ENCODE measurements around the gene ARFRP1. TPM values are rescaled to one million over a fixed set of nuclear protein-coding genes. Genes with fewer than 3 reads are reported as not detected.

The ARFRP1 gene
- total RNA-seq, 1 donor from 2014 or later: 47.1 TPM

DNA sequence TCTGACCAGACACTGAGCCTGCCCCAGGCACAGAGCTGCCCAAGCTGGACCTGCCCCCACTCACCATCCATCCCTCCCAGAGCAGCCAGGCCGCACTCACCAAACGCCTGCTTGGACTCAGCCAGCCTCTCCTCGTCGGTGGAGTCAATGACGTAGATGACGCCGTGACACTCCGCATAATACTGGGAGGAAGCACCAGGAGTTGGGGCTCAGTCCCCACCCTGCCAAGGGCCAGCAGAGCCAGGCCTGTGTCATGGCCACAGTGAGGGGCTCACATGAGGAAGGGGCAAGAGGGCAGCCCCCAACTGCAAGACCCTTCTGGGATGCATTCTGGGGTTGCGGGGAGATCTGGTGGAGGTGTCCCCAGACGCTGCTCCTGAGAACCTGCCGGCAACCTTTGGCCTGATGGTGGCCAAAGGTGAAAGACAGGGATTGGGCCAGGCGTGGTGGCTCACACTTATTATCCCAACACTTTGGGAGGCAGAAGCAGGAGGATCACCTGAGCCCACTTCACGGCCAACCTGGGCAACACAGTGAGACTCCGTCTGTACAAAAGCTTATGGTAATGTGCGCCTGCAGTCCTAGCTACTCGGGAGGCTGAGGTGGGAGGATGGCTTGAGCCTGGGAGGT, 5.6 kb downstream of the ARFRP1 start:
- no peak for DNase-seq (ENCODE audit: low read depth)

DNA sequence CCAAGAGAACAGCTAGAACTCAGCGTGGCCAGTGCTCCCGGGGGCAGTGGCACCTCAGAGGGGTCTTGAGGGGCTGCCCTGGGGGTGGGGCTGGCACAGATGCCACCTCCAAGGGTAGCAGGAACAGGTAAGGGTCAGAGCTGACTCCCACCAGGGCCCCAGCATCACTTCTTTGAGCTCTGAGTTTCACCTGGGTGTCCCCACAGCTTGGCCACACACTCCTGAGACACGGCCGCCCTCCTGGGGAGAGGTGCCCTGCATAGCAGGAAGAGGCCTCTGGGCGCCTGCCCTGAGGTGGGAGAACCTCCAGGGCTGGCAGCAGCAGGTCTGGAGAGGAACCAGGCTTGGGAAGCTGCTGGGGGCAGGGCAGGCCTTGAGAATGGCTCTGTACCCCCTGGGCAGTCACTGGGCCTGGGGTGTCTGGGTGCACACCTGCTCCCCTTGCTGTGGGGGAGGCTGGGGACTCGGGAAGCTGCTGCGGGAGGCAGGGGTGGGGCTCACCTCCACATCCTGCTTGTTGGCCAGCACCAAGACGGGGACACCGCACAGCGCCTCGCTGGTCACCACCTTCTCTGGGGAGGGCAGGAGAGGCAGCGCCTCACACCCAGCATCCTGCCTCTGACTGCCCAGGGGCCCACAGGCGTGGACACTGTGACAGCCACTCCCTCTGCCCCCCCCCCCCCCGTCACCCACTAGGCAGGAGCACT, 6.3 kb downstream of the ARFRP1 start:
- DNase-seq (ENCODE audit: low read depth): no peak

DNA sequence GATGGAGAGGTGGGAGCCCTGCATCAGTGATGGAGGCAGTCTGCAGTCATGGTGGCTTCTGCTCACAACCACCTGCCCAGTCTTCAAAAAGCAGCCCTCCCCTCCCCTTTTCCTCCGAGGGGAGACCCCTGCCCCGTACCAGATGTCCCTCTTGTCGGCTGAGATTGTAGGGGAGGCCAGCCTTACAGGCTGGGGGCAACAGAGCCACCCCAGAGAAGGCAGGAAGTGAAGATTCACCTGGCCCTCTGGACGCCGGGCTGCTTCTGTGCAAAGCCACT, 6.8 kb downstream of the ARFRP1 start:
- DNase-seq (ENCODE audit: low read depth): no peak

DNA sequence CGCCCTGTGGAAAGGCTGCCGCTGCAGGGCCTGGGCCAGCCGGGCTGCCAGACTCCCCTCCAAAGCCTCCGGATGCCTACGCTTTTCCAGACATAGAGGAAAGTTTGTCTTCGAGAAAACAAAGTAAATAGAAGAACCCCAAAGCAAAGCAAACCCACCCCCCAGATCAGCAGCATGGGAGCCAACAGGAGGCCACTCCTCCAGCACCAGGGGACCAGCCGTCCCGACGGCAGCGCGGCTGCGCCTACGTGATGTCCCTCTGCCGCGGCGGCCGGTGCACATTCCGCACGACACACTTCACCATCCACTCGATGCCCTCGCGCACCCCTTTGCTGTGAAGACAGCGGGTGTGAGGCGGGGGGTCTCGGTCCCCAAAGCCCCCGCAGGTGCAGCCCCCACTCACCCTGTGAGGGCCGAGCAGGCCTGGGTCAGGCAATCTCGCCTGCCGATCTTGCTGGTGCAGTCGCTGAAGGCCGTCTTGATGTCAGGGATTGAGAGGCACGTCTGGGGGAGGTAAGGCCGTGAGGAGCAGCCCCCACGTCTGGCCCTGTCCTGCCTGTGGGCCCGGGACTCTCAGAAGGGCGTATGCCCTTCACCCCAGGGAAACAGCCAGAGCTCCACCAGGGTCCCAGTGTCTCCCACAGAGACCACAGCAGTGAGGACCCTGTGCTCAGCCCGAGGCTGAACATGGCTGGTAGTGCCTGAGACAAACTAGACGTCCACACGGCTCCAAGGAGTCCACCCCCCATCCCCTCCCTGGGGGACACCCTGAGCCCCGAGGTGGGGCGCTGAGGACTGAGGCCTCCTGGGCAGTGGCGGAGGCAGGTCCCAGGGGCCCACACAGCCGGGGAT, 7.4 kb downstream of the ARFRP1 start:
- DNase-seq (ENCODE audit: low read depth): no peak

DNA sequence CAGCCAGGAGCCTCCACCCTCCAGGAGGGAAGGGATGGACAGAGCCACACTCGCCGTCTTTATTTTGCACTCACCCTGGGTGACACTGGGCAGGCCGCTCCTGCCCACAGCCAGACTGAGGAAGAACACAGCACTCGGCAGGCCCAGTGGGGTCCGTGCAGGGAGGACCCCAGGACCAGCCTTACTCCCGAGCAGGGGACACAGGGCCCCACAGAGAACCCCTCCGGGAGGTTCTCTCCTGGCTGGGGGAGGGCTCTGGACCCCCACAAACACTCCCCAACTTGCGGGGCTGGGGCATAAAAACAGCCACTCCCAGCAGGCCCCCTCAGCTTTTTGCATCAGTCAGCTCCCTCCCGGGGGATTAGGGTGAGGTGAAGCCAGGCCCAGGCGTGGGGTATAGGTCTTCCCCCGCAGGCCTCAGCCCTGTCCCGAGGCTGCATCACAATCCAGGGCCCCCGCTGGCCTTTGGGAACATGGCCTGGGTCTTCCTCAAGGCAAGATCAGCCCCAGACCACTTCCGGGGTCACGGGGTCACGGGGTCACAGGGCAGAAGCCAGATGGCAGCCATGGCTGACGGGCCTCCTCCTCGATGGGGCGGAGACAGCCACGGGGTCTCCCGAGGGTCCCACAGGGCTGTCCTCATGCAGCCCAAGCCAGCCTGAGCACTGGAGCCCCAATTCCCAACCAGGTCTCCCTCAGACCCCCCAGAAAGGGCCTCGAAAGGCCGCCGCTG, 8.1 kb downstream of the ARFRP1 start:
- DNase-seq (ENCODE audit: low read depth): no peak

DNA sequence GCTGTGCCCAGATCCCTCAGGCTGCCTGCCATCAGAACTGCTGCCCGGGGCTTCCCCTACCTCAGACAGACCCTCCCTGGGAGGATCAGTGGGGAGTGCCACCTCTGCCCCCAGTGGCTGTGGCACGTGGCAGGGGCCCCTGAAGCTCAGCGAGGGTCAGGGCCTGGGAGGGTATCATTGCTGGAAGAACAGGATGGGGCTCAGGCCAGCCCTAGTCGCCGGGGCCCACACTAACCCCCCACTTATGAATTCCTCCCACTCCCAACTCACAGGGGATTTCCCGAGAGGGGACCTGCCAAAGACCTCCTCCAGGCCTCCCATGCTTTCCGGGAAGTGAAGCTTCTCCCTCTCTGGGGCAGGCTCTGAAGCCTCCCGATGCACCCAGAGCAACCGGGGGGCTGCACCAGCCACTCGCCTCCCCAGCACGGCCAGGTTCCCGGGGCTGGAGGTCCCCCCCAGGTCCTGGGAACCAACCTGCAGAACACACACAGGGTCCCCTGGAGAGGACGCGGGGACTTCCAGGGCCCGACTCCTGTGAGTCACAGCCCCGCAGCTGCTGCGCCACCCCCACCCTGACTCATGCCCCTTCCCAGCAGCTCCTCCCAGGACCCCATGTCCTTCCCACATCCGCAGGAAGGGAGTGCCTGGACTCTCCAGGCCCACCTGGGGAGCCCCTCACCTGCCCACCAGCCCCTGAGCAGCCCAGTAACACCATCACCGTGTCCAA, 8.9 kb downstream of the ARFRP1 start:
- DNase-seq (ENCODE audit: low read depth): peak; percentile 91

DNA sequence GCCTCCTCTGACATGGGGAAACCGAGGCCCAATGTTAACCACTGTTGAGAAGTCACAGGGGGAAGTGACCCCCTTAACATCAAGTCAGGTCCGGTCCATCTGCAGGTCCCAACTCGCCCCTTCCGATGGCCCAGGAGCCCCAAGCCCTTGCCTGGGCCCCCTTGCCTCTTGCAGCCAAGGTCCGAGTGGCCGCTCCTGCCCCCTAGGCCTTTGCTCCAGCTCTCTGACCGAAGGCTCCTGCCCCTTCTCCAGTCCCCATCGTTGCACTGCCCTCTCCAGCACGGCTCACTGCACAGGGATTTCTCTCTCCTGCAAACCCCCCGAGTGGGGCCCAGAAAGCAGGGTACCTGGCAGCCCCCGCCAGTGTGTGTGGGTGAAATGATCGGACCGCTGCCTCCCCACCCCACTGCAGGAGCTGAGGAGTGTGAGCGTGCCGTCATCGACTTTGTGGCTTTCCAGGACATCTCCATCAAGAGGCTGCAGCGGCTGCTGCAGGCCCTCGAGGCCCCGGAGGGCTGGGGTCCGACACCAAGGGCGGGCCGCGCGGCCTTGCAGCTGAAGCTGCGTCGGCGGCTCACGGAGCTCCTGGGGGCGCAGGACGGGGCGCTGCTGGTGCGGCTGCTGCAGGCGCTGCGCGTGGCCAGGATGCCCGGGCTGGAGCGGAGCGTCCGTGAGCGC, 9.8 kb downstream of the ARFRP1 start:
- DNase-seq (ENCODE audit: low read depth): no peak

DNA sequence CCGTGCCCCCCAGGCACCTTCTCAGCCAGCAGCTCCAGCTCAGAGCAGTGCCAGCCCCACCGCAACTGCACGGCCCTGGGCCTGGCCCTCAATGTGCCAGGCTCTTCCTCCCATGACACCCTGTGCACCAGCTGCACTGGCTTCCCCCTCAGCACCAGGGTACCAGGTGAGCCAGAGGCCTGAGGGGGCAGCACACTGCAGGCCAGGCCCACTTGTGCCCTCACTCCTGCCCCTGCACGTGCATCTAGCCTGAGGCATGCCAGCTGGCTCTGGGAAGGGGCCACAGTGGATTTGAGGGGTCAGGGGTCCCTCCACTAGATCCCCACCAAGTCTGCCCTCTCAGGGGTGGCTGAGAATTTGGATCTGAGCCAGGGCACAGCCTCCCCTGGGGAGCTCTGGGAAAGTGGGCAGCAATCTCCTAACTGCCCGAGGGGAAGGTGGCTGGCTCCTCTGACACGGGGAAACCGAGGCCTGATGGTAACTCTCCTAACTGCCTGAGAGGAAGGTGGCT, 10.4 kb downstream of the ARFRP1 start:
- no peak for DNase-seq (ENCODE audit: low read depth)

DNA sequence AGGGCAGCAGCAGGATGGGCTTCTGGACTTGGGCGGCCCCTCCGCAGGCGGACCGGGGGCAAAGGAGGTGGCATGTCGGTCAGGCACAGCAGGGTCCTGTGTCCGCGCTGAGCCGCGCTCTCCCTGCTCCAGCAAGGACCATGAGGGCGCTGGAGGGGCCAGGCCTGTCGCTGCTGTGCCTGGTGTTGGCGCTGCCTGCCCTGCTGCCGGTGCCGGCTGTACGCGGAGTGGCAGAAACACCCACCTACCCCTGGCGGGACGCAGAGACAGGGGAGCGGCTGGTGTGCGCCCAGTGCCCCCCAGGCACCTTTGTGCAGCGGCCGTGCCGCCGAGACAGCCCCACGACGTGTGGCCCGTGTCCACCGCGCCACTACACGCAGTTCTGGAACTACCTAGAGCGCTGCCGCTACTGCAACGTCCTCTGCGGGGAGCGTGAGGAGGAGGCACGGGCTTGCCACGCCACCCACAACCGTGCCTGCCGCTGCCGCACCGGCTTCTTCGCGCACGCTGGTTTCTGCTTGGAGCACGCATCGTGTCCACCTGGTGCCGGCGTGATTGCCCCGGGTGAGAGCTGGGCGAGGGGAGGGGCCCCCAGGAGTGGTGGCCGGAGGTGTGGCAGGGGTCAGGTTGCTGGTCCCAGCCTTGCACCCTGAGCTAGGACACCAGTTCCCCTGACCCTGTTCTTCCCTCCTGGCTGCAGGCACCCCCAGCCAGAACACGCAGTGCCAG, 11.0 kb downstream of the ARFRP1 start, which contains the start of gene TNFRSF6B:
Gene TNFRSF6B, plus strand, starts transcription at position 25 of the 729 bp plus-strand sequence. Its CDS starts 116 bp downstream, at position 141.
- no peak for DNase-seq (ENCODE audit: low read depth)

DNA sequence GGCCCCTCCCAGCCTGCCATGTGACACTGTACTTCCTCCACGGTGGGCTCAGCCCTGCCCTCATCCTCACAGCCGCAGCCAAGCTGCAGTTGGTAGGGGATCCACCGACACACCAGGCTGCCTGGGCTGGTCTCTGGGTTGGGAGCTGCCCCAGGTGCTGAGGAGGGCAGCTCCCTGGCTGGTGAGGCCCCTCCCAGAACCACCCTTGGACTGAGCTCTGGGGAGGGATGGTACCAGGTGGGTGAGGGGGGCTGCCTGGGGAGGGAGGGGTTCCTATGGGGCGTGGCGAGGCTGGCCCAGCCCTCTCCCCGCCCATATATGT, 11.5 kb downstream of the ARFRP1 start:
- DNase-seq (ENCODE audit: low read depth): no peak

DNA sequence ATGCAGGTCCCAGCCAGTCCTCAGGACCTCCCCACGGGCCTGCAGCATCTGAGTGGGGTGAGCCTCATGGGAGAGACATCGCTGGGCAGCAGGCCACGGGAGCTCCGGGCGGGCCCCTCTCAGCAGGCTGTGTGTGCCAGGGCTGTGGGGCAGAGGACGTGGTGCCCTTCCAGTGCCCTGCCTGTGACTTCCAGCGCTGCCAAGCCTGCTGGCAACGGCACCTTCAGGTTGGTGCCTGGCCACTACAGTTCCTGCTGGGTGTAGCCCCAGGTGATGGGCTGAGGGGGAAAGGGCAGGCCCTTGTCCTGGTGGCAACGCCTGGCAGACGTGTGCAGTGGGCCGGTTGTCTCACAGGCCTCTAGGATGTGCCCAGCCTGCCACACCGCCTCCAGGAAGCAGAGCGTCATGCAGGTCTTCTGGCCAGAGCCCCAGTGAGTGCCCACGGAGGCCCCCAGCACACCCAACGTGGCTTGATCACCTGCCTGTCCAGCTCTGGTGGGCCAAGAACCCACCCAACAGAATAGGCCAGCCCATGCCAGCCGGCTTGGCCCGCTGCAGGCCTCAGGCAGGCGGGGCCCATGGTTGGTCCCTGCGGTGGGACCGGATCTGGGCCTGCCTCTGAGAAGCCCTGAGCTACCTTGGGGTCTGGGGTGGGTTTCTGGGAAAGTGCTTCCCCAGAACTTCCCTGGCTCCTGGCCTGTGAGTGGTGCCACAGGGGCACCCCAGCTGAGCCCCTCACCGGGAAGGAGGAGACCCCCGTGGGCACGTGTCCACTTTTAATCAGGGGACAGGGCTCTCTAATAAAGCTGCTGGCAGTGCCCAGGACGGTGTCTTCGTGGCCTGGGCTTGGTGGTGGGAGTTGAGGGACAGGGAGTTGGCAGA, 12.1 kb downstream of the ARFRP1 start:
- DNase-seq (ENCODE audit: low read depth): no peak

DNA sequence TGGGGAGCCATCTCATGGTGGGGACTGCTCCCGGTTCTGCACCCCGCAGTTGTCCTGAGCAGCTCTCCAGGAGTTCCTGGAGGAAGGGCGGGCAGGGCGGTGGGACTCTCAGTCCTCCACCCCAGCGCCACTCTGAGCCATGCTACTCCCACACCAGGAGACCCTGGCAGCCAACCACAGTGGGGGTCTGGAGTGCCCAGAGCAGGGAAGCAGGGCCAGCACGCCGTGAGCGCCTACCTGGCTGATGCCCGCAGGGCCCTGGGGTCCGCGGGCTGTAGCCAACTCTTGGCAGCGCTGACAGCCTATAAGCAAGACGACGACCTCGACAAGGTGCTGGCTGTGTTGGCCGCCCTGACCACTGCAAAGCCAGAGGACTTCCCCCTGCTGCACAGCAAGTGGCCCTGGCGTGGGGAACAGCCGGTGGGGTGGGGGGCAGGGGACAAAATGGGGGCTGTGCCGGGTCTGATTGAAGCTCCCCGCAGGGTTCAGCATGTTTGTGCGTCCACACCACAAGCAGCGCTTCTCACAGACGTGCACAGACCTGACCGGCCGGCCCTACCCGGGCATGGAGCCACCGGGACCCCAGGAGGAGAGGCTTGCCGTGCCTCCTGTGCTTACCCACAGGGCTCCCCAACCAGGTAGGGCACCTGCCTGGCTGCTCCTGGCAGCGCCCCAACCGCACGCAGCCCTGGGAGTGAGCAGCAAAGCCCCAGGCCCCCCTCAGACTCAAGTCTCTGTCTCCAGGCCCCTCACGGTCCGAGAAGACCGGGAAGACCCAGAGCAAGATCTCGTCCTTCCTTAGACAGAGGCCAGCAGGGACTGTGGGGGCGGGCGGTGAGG, 13.0 kb downstream of the ARFRP1 start:
- no peak for DNase-seq (ENCODE audit: low read depth)

DNA sequence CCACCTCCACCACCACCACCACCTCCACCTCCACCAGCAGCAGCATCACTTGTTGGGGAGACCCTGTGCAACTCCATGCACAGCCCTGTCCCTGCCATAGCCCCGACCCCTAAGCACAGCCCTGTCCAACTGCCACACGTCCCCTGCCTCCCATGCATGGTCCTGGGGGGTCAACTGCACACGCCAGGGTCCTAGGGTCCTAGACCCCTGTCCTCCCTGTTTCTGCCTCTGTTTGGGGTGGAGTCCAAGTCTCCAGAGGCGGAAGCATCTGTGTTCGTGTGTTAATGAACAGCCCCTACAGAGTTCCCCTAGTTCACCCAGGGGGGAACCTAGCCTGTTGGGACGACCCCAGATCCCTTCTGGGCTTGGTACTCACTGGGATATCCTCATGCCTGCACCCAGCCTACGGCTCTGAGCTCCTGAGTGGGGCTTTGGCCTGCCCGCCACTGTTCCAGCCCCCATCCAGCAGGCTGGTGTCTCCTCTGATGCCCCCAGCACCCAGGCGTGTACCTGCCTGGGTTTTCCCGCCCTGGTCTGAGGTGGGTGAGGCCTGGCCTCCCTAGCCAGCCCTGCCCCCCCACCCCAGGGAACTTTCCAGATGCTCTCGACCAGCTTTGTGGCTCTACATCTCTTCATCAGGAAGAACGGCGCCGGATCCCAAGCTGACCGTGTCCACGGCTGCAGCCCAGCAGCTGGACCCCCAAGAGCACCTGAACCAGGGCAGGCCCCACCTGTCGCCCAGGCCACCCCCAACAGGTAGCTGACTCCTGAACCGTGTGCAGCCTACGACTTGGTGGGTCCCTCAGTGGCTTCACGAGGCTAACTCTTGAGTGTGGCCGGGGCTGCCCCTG, 13.8 kb downstream of the ARFRP1 start:
- no peak for DNase-seq (ENCODE audit: low read depth)

DNA sequence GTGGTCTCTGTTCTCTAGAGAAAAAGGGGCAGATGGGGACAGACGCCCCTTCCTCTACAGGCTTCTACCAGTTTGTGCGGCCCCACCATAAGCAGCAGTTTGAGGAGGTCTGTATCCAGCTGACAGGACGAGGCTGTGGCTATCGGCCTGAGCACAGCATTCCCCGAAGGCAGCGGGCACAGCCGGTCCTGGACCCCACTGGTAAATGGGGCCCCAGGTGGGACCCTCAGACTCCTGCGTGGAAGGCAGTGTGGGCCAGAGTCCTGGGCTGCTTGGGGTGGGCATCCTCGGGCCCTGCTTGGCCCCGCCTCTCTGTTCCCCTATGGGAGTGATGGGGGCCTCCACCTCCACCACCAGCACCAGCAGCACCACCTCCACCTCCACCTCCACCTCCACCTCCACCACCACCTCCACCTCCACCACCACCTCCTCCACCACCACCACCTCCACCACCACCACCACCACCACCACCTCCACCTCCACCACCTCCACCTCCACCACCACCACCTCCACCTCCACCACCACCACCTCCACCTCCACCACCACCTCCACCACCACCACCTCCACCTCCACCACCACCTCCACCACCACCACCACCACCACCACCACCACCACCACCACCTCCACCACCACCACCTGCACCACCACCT, 14.6 kb downstream of the ARFRP1 start:
- no peak for DNase-seq (ENCODE audit: low read depth)

DNA sequence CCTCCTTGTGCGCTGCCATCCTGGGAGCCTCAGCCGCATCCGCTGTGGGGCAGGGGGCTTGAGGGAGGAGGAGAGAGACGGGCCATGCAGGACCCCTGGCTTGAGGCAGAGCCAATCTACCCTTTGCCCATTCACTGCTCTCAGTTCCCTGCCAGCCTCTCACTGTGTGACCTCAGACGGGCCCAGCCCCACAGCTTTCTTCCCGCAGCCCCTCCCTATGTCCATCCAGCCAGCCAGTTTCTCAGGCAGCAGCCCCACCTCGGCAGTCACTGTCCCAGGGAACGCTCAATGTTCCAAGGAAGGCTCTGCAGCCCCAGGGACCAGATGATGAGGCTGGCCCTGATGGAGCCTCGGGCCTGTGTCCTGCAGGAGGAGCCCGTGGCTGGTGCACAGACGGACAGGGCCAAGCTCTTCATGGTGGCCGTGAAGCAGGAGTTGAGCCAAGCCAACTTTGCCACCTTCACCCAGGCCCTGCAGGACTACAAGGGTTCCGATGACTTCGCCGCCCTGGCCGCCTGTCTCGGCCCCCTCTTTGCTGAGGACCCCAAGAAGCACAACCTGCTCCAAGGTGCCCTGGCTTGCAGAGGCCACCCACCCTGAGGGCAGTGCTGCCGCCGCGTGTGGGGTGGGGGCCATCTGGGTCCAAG, 15.2 kb downstream of the ARFRP1 start:
- DNase-seq (ENCODE audit: low read depth): peak; percentile 66

All from myocyte (in vitro differentiated cells).